Measurements from ENCODE around the gene RNF10.

GRCh38 chr12:120571299-120571698, 37.1 kb downstream of the RNF10 start:
- TF ChIP-seq CTCF (IDR thresholded peaks at IDR 0.05 in 8 of 11, conservative IDR thresholded peaks at IDR 0.05 in 3 of 11) (no peak), POLR2AphosphoS5 (IDR thresholded peaks at IDR 0.05) (no peak), POLR2A (IDR thresholded peaks at IDR 0.05) (no peak)
